ENCODE measurements around the gene TMED1.

DNA sequence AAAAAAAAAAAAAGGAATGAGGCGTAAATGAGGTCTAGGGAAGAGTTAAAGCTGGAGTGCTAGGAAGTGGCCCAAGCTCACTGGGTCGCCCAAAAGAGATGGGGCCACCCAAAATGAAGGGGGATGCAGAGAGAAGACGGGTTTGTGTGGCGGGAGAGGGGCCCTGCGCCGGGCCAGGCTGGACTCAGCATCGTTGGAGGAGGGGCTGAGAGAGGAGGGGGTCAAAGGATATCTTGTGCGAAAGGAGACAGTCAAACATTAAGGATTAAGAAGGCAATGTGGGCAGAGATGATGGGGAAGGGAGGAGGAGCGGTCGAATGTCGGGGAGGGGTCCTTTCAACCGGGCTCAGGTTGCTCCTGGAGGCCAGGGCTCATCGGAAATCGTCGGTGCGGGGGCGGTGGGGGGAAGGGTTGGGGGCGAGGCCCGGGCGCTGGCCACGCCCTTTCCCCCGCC, 34.5 kb upstream of the TMED1 start:
- TF ChIP-seq CTCF (IDR thresholded peaks at IDR 0.05; ENCODE audit: low read depth, low read length, poor library complexity, severe bottlenecking) = no peak
- TF ChIP-seq EZH2phosphoT487 (IDR thresholded peaks at IDR 0.05; ENCODE audit: borderline replicate concordance, low read length) = no peak
